Measurements from ENCODE around the gene TBX18.

The TBX18 gene

GRCh38 chr6:84752118-84752850, 12.1 kb downstream of the TBX18 start:
- DNase-seq (ENCODE audit: insufficient read length, low spot score) (no peak), FAIRE-seq (no peak)

- DNase-seq (ENCODE audit: insufficient read length, low spot score) (no peak), FAIRE-seq (no peak)
Measured at GRCh38 chr6:84749181-84749580, 15.2 kb downstream of the TBX18 start.

GRCh38 chr6:84748376-84748775, 16.0 kb downstream of the TBX18 start:
- DNase-seq (ENCODE audit: insufficient read length, low spot score) (no peak), FAIRE-seq (no peak)

- no peak for FAIRE-seq
- no peak for DNase-seq (ENCODE audit: insufficient read length, low spot score)
Measured at GRCh38 chr6:84743616-84744015, 20.8 kb downstream of the TBX18 start.

- DNase-seq (ENCODE audit: insufficient read length, low spot score) (no peak), FAIRE-seq (no peak)
Measured at GRCh38 chr6:84740385-84740784, 24.0 kb downstream of the TBX18 start.

- FAIRE-seq = no peak
Measured at GRCh38 chr6:84739866-84740208, 24.6 kb downstream of the TBX18 start.

GRCh38 chr6:84738996-84739865, 25.2 kb downstream of the TBX18 start:
- FAIRE-seq (no peak), DNase-seq (ENCODE audit: insufficient read length, low spot score) (no peak)

More at GRCh38 chr6:84739866-84740208, 24.6 kb downstream of the TBX18 start:
- no peak for DNase-seq (ENCODE audit: insufficient read length, low spot score)

- FAIRE-seq (no peak), DNase-seq (ENCODE audit: insufficient read length, low spot score) (no peak)
Measured at GRCh38 chr6:84733889-84734288, 30.5 kb downstream of the TBX18 start.

- FAIRE-seq = no peak
- no peak for DNase-seq (ENCODE audit: insufficient read length, low spot score)
Measured at GRCh38 chr6:84731901-84732300, 32.5 kb downstream of the TBX18 start.

- no peak for DNase-seq (ENCODE audit: insufficient read length, low spot score)
Measured at GRCh38 chr6:84731401-84731800, 33.0 kb downstream of the TBX18 start.

GRCh38 chr6:84728602-84729001, 35.8 kb downstream of the TBX18 start:
- DNase-seq (ENCODE audit: insufficient read length, low spot score) (no peak), FAIRE-seq (no peak)

More at GRCh38 chr6:84731401-84731800, 33.0 kb downstream of the TBX18 start:
- no peak for FAIRE-seq

GRCh38 chr6:84719152-84719551, 45.2 kb downstream of the TBX18 start:
- FAIRE-seq = no peak

GRCh38 chr6:84718038-84718955, 46.1 kb downstream of the TBX18 start:
- DNase-seq (ENCODE audit: insufficient read length, low spot score) (no peak), FAIRE-seq (no peak)

More at GRCh38 chr6:84719152-84719551, 45.2 kb downstream of the TBX18 start:
- no peak for DNase-seq (ENCODE audit: insufficient read length, low spot score)

GRCh38 chr6:84709121-84709520, 55.3 kb downstream of the TBX18 start:
- no peak for FAIRE-seq
- no peak for DNase-seq (ENCODE audit: insufficient read length, low spot score)

- FAIRE-seq = no peak
- no peak for DNase-seq (ENCODE audit: insufficient read length, low spot score)
Measured at GRCh38 chr6:84707171-84707570, 57.2 kb downstream of the TBX18 start.

- DNase-seq (ENCODE audit: insufficient read length, low spot score) (no peak), FAIRE-seq (no peak)
Measured at GRCh38 chr6:84696166-84696565, 68.2 kb downstream of the TBX18 start.

- no peak for DNase-seq (ENCODE audit: insufficient read length, low spot score)
- no peak for FAIRE-seq
Measured at GRCh38 chr6:84691978-84692623, 72.3 kb downstream of the TBX18 start.

GRCh38 chr6:84688141-84688873, 76.1 kb downstream of the TBX18 start:
- FAIRE-seq (no peak), DNase-seq (ENCODE audit: insufficient read length, low spot score) (no peak)

- DNase-seq (ENCODE audit: insufficient read length, low spot score) (no peak), FAIRE-seq (no peak)
Measured at GRCh38 chr6:84687431-84687830, 77.0 kb downstream of the TBX18 start.

Data from GM19239 (cell line).